Mucosa of descending colon (tissue), 3 donors: ENCODE data around the gene PCDH9. TPM values are rescaled to one million over a fixed set of nuclear protein-coding genes. Genes with fewer than 3 reads are reported as not detected.

Experiments
- ATAC-seq: fragments of 200-7000 bp; cut with Tn5 transposase; one replicate; pipeline ENCODE4 v1.9.1; 2020; ENCODE audit warnings: mild to moderate bottlenecking, moderate library complexity
- DNase-seq, 3 donors: peaks; one replicate each; pipeline ENCODE4 v3.0.0-alpha.2; 2020
- H3K36me3 ChIP-seq: fragments of 200-600 bp; one replicate; pipeline ENCODE4 v1.8.0; 2021; ENCODE audit warnings: low read depth, mild to moderate bottlenecking
- H3K4me1 ChIP-seq: fragments of 200-600 bp; one replicate; pipeline ENCODE4 v1.8.0; 2021; ENCODE audit warnings: low read depth, mild to moderate bottlenecking
- H3K4me3 ChIP-seq: fragments of 200-600 bp; one replicate; pipeline ENCODE4 v1.8.0; 2021; ENCODE audit warnings: mild to moderate bottlenecking
- H3K9me3 ChIP-seq: fragments of 200-600 bp; one replicate; pipeline ENCODE4 v1.8.0; 2021; ENCODE audit warnings: mild to moderate bottlenecking
- intact Hi-C, 2 donors: fragments of 100-400 bp; cut with DNase I in 1 of 2; cut with micrococcal nuclease in 1 of 2; formaldehyde crosslinking; loops; one replicate each; pipeline versions ENCODE4 v1.11.0 to v1.11.1; 2022; cut with DNase I, micrococcal nuclease
- total RNA-seq, 3 donors: library from RNA; stranded (reverse); fragmentation: NEBNext Ultra II Directional in 2 of 3; extraction: Animal tissue kit (Norgen Biotek cat#: 25700) in 2 of 3; gene quantifications; one replicate each; pipeline versions ENCODE4 v1.2.1 to v1.2.4, GENCODE V29; 2021 to 2023
- TF ChIP-seq, protein P1 (sequence below): fragments of 200-600 bp; IDR thresholded peaks from one replicate; pipeline ENCODE4 v1.8.0; 2022; ENCODE audit warnings: antibody characterized with exemption, mild to moderate bottlenecking
- donor health status: DM: no; HTN: no; CAD: no; lungs with moderate emphysema.
- donor health status: DM: no; HTN: no; CAD: no.
- donor health status: DM: no; HTN: yes; CAD: no.

The PCDH9 gene
- total RNA-seq, 3 donors from 2014 or later: 0.58 to 5.0 (median 0.80) TPM

DNA sequence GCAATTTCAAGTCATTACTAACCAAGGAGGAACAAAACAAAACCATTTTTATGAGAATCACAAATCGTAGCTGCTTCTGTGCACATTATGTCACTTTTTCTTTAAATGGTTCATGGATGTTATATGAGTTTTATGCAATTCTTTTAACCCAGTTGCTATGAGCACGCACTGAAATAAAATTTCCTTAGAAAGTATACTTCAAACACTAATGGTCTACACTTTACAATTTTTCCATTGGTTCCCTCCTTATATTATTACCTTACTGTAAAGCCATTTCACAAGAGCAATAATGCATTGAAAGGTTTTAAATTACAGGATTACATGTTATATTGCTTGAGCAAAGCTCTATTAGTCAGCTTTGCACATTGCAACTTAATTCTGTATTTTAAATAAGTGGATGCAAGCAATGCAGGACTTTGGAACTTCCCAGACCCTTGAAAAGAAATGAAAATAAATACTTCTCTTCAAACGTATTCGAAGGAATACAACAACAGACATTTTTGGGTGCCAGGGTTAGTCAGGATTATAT is 318.7 kb downstream of the PCDH9 start:
- no peak overlapping the region for H3K4me3 ChIP-seq
- no peaks in the 10 kb centered on the region for H3K36me3 ChIP-seq
- intact Hi-C loops: no loop called here
- DNase-seq: no peak
- H3K9me3 ChIP-seq: no peaks in the 10 kb centered on the region
- no peaks in the 10 kb centered on the region for H3K4me1 ChIP-seq
- ATAC-seq: no peak
- TF ChIP-seq, protein P1, sequence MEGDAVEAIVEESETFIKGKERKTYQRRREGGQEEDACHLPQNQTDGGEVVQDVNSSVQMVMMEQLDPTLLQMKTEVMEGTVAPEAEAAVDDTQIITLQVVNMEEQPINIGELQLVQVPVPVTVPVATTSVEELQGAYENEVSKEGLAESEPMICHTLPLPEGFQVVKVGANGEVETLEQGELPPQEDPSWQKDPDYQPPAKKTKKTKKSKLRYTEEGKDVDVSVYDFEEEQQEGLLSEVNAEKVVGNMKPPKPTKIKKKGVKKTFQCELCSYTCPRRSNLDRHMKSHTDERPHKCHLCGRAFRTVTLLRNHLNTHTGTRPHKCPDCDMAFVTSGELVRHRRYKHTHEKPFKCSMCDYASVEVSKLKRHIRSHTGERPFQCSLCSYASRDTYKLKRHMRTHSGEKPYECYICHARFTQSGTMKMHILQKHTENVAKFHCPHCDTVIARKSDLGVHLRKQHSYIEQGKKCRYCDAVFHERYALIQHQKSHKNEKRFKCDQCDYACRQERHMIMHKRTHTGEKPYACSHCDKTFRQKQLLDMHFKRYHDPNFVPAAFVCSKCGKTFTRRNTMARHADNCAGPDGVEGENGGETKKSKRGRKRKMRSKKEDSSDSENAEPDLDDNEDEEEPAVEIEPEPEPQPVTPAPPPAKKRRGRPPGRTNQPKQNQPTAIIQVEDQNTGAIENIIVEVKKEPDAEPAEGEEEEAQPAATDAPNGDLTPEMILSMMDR: no peak

DNA sequence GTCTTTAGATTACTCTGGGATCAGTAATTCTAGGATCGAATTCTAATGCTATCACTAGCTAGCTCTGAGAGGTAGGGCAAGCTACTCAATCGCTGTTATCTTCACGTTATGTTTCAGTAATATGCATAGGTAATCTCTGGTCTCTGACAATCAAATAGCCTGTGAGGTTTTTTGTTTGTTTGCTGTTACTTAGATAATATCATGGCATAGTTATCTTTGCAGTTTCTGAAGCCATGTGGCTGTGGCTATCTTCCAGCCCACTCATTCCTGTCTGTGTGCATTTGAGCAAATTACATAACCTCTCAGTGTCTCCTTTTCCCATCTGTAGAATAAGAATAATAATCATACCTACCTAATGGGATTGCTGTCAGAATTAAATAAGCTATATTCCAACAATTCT is 330.2 kb downstream of the PCDH9 start:
- Histone ChIP-seq H3K4me1 (no peaks in the 10 kb centered on the region), H3K9me3 (no peaks in the 10 kb centered on the region), H3K36me3 (no peaks in the 10 kb centered on the region), H3K4me3 (no peak overlapping the region)
- DNase-seq: no peak
- ATAC-seq: no peak
- TF ChIP-seq, protein P1: no peak
- intact Hi-C loops: no loop called here

DNA sequence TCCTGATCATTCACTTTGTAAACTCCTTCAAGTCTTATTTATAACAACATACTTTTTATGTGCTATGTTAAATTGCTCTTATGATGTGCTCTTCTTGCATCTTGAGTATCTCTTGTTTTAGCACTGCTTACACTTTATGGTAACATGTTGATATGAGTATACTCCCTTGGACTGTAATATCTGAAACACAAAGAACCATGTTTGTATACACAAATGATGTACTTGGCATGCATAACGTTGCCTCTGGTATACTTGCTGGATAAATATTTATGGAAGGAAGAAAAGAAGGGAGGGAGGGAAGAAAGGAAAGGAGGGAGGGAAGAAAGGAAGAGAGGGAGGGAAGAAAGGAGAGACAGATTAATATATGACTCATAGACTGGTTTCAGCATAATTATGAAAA is 333.2 kb downstream of the PCDH9 start:
- intact Hi-C loops: no loop called here
- no peaks in the 10 kb centered on the region for H3K9me3 ChIP-seq
- ATAC-seq (no peak), DNase-seq (no peak)
- no peaks in the 10 kb centered on the region for H3K4me1 ChIP-seq
- TF ChIP-seq, protein P1: no peak
- H3K4me3 ChIP-seq: no peak overlapping the region
- no peaks in the 10 kb centered on the region for H3K36me3 ChIP-seq

DNA sequence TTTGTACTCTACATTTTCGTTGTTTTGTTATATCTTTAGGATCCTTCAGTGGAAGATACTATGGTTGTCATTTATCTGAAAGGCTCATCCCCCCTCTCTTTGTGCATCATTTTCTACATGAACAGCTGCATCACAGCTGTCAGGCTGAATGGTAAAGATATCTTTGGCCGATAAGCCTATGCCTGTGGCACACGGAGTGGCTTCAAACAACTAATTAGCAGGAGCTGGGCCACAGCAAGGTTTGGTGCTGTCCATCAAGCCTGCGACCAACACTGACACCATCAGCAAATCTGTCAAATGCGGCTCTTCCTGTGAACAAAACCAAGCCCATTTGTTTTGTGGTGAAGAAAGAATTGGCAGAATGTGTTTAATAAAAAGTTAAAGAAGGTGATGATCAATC is 334.4 kb downstream of the PCDH9 start:
- H3K9me3 ChIP-seq: no peaks in the 10 kb centered on the region
- H3K4me3 ChIP-seq: no peak overlapping the region
- intact Hi-C loops: no loop called here
- DNase-seq (no peak), ATAC-seq (no peak)
- TF ChIP-seq, protein P1: no peak
- no peaks in the 10 kb centered on the region for H3K36me3 ChIP-seq
- H3K4me1 ChIP-seq: no peaks in the 10 kb centered on the region

DNA sequence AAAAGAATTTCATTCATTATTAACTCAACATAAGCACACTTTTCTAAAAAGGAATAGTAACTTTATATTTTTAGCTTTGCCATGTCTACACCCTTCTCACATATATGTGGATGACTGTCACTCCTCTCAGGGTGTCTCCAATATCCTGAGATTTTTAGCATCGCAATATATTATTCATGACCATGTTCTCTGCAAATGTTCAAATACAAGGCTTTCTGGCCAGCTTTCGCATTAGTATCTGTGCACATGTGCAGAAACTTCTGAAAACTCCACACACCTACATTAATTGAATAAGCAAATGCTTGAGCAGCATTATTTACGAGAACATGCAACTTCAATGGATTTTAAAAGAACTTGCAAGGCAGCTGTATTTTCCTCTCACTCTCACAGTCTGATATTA is 334.8 kb downstream of the PCDH9 start:
- DNase-seq (no peak), ATAC-seq (no peak)
- H3K4me1 ChIP-seq: no peaks in the 10 kb centered on the region
- no peaks in the 10 kb centered on the region for H3K36me3 ChIP-seq
- intact Hi-C loops: no loop called here
- H3K9me3 ChIP-seq: no peaks in the 10 kb centered on the region
- H3K4me3 ChIP-seq: no peak overlapping the region
- TF ChIP-seq, protein P1: no peak

DNA sequence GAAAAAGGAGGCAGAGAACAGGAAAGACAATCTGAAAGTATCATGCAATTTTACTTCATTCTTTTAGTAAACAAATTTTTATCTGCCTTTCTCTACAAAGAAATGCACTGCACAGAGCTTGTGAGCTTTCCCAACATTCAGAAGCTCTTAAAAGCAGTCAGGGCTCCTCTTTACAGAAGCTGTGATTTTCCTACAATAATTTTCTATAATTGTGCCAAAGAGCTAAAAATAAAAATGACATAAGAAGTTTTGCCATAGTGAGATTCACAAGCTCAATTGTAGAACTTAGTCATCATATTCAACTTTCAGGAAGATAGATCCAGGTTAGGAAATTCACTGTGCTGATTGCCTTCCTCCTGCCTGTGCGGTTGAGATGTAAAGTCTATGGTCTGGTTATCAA is 341.4 kb downstream of the PCDH9 start:
- DNase-seq (no peak), ATAC-seq (no peak)
- TF ChIP-seq, protein P1: no peak
- H3K9me3 ChIP-seq: no peaks in the 10 kb centered on the region
- intact Hi-C loops: no loop called here
- H3K4me1 ChIP-seq: no peaks in the 10 kb centered on the region
- no peak overlapping the region for H3K4me3 ChIP-seq
- no peaks in the 10 kb centered on the region for H3K36me3 ChIP-seq
